NOMO-1 treated with dmso at 0.1 percent for 144 hours (cell line): ENCODE data around the gene HPCAL1.

Experiments used
- DNase-seq: peaks from one replicate; lab custom pipeline; 2025; ENCODE audit not compliant: unreplicated experiment; lab: John Stamatoyannopoulos, UW

Gene HPCAL1

DNA sequence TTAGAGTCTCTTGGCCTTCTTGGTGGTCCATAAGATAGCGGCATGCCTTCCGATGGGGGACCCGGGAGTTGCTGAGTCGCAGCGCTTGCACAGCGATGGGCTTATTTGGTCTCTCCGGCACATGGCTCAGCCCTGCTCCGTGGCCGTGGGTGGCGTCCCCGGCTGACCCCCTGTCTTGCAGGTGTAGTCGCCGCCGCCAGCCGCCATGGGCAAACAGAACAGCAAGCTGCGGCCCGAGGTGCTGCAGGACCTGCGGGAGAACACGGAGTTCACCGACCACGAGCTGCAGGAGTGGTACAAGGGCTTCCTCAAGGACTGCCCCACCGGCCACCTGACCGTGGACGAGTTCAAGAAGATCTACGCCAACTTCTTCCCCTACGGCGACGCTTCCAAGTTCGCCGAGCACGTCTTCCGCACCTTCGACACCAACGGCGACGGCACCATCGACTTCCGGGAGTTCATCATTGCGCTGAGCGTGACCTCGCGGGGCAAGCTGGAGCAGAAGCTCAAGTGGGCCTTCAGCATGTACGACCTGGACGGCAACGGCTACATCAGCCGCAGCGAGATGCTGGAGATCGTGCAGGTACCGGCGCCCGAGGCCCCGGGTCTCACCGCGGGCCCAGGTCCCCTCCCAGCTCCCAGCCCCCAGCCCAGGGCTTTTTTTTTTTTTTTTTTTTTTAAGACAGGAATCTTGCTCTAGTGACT, 117.0 kb downstream of the HPCAL1 start:
- no peak for DNase-seq

DNA sequence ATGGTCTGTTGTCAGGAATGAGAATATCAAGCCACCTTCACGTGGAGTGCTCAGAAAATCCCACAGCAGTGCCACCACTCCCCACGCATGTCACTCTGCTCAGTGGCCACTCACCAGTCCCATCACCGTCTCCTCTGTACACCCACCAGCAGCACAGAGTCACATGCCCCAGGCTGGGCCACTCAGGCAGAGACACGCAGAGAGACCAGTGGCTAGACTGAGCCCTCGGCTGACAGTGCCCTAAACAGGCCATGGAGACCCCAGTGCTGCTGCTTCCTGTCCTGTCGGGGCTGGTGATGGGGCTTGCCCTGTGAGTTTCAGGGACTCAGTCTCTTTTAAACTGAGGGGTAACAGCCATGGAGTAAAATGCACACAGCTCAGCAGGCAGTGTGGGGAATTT, 119.5 kb downstream of the HPCAL1 start:
- DNase-seq = no peak

DNA sequence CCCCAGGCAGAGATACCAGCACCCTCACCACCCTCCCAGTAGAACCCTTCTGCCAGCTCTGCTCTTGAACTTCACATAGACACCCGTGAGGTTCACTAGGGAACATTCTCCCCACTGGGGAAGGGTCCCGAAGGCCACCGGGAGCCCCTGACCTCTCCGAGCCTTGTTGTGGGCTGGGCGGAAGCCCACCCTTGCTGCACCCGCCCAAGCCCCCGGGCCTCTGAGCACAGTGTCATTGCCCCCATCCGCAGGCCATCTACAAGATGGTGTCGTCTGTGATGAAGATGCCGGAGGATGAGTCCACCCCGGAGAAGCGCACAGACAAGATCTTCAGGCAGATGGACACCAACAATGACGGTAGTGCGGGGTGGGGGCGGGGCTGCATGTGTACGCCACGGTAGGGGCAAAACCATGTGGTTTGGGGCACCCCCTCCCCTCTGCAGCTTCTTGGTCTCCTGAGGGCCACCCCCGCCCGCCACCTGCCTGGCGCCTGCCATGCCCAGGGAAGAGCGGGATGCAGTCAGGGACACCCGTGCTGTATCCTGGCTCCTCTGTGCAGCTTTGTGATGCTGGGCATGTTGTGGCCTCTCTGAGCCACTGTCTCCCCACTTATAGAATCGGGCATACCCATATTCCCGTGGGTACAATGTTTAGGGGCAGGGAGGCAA, 120.2 kb downstream of the HPCAL1 start:
- no peak for DNase-seq

DNA sequence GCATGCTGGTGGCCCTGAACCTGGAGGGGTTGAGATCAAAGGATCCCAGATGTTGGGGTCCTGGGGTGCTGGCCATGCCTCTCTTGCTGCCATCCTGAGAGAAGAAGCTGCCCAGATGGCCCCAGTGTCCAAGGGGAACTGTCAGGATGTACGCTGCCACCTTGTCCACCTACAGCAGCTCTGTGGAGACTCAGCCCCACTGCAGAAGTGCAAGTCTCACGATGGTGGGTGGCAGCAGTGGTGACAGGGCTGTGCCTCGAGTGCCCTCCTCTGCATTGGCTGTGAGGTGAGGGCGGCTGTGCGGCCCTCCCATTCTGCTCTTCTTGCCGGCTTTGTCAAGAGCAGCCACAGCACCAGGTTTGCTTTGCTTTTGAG, 120.7 kb downstream of the HPCAL1 start:
- DNase-seq = no peak

DNA sequence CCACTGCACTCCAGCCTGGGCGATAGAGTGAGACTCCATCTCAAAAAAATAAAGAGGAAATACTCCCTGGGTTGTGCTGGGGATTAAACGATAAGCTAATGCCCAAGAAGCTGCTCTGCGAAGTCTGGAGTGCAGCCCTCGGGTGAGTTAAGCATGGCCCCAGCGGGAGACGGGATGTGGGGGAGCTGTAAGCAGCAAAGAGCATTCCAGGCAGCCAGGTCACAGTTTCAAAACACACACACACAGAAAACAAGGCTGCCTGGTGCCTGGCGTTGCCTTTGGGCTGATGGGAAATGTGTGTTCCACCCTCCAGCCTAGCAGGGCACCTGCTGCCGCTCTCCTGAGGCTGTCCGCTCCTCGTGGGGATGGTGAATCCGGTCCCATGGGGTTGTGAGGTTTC, 121.3 kb downstream of the HPCAL1 start:
- DNase-seq = no peak

DNA sequence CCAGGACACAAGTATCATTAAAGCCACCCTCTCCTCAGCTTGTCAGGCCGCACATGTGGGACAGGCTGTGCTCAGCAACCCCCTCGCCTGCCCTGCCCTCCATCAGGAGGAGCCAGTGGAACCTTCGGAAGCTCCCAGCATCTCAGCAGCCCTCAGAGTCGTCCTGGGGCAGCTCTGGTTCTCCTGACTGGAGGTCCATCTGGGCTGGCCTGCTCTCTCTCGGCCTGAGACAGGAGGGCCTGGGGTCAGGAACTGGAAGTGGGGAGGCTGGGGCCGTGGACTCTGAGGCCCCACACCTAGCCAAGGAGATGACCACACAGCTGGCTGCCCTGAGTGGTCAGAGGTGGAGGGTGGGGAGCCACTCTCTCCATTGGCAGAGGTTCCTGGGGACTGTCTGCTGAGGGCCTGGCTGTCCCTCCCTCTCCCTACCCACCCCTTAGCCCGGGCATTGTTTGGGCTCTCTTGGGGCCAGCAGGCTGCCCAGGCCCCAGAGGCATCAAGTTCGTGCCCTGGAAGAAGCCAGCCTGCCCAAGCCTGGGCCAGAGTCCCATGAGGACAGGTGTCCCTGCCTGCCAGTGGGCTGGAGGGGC, 122.3 kb downstream of the HPCAL1 start:
- DNase-seq = no peak

DNA sequence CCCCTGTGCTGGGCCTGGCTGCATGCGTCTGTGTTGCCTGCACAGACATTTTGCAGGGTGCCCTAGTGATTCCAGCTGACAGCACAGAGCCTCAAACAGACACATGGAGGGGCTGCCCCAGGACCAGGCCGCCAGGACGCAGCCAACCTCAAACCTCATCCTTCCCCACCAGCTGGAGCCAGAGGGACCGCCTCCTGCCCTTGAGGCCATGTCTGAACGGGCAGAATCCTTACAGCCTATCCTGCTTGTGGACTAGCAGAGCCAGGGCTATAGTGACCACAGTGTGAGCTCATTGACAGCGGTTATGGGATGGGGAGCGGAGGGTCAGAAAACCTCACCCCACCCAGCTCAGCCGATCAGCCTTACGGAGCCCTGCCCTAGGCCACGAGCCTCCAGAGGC, 123.0 kb downstream of the HPCAL1 start:
- no peak for DNase-seq

GRCh38 chr2:10426726-10427617, 124.3 kb downstream of the HPCAL1 start:
- DNase-seq = no peak

DNA sequence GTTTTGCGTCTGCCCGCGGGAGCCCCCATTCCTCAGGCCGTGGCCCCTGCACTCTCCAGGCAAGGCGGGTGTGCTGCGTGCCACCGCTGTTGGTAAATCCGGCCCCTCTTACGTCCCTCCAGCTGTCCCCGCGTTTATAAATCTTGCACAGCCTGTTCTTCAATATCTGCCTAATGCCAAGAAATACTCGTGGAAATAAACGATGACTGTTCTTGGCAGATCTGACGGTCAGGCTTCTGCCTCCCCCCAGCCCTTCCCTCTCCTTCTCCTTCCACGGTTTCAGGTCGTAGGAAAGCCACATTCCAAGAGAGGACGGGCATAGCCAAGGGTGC, 124.9 kb downstream of the HPCAL1 start:
- no peak for DNase-seq

GRCh38 chr2:10428355-10428754, 125.7 kb downstream of the HPCAL1 start:
- DNase-seq = no peak

- no peak for DNase-seq
Measured at GRCh38 chr2:10428924-10429323, 126.2 kb downstream of the HPCAL1 start.

DNA sequence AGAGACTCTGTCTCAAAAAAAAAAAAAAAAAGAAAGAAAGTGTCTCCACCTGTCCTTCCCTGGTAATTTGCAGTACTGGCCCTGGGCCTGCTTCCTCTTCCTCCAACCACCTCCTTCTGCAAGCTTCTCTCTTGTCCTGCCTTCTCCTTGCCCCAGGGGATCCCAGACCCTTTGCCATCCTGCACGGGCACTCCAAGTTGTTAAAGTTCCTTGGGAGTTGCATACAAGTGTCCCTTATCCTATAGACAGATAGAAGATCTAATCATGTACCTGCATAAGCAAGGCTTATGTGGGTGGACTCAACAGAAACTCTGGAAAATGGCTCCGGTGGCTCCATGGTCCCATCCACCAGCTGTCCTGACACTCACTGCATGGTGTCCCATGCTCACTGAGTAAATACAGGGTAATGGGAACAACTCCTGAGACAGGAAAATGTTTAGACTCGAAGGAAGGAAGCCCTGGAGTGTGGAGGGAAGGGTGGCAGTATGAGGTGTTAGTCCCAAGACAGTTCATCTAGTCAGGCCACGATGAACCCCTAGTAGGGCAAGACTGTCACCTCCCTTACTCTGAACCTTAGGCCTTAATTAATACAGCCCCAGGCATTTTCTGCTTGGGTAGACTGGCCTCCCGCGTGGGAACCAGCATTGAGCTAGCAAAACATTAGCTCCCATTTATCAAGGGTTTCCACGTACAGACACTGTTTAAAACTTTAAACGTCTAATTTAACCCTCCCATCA, 128.3 kb downstream of the HPCAL1 start:
- DNase-seq = no peak

DNA sequence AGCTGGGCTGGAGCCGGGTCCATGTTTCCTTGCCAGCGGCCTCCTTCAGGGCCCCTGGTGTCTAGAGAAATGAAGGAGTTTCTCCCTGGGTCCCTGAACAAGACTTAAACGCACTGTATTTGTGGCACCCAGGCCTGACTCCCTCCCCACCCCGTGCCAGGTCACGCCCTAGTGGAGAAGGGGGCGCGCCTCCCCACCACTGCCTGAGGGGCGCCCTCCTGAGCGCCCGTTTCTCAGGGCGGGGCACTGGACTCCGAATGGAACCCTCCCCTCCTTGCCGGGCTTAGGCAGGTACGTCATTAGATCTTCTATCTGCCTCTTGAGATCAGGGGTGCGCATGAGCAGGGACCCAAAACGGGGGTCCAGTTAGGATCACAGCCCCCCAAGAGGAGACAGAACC, 129.1 kb downstream of the HPCAL1 start:
- DNase-seq = no peak

DNA sequence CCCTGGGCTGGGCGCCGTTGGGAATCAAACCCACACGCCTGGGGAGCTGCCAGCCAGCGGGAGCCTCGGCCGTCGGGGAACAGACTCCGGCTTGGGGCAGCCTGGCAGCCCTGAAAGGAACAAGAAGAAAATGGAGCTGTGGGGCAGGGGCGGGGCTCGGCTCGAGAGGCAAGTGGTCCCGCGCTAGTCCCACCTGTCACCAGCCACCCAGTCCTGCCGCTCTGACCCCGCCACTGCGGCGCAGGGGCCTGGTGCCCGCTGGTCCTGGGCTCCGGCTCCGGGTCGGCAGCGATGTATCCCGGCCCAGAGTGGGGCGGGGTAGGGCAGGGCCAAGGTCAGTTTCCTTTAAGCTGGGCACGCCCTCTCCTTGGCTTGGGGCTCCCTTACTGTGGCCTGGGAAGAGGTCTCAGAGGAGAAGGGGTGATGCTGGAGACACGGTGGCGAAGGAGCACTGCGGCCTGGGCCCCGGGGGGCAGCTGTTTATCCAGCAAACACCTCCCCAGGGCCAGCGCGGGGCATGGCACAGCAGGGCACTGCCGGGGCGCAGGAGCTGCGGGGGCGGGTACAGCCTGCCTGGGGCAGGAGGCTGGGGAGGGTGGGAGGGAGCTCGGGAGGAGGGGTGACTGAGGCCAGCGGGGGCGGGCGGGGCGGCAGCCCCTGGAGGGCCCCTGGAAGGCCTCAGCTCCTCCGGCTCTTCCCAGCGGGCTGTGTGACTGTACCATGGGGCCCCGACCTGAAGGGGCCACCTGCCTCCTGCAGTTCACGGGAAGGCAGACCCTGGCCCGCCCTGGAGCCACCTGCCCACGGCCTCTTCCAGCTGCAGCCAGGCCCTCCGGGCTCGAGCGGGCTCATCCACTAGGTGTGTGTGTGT, 129.8 kb downstream of the HPCAL1 start:
- DNase-seq = no peak

GRCh38 chr2:10433264-10433946, 130.7 kb downstream of the HPCAL1 start:
- no peak for DNase-seq

DNA sequence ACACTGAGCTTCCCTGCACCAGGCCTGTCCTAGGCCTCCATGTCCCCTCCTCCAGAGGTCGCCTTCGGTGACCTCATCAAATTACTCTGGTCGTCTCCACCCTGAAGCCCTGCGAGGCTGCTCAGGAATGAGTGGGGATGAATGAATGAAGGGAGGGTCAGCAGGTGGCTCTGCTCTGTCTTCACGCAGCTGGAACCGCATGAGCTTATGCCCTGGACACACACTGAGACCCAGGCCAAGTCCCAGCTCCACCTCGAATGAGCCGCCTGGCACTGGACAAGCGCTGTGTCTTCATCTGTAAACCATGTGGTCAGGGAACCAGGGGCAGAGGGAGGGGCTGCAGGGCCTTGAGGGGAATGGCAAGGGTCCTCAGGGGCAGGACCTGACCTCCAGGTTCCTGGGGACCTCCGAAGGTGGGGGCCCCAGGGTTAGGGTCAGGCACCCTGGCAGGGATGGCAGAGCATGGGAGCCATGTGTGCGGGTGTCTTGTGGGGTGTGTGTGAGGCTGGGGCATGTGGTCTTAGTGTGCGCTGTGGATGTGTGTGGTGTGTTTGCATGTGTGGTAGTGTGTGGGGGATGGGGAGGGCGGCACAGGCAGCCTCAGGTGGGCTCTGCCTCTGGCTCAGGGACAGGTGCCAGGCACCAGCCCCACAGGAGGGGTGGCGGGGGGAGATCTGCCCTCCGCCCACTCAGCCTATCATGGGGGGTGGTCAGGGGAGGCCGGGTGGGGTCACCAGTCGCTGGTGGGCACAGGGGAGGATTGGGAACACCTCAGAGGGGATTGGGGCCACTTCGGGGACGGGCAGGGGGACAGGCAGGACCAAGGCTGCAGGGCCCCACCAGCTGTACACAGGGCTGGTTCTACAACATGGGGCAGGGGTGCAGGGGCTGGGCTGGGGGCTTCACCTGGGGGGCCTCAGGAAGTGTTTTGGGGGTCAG, 131.5 kb downstream of the HPCAL1 start:
- DNase-seq = no peak

DNA sequence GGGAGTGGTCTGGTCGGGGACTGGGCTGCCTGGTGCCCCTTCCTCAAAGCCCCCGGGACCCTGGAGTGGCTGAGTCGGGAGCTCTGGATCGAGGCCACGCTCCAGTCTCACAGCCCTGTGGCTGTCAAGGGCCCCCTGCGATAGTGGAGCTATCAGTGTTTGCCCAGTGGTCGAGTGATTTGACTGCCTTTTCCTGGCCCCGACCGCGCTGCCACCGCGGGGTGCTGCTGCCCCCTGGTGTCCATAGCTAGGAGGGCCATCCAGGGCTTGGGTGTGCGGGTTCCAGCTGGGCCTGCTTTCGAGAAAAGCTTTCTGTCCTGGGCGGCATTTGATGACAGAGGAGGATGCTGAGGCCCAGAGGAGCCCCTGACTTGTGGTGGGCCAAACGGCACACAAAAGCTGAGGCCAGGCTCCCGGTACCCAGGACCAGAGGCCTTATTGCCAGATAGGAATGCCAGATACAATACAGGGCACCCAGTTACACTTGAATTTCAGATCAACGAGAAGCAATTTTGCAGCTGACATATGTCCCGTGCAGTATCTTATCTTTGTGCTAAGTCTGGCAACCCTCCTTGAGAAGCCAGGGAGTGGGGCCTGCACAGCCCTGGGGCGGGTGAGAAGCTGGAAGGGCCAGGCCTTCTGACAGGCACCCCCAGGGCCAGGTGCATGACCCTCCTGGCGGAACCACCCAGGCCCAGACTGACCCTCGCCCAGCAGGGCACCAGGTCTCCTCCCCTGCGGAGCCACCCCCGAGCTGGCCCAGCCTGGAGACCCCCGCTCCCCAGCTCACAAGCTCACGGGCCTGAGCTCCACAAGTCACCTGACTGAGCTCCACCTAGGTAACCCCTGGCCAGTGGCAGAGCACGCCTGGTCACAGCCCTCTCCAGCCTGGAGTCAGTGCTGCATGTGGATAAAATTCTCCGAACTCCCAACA, 132.4 kb downstream of the HPCAL1 start:
- peak; percentile 66 for DNase-seq
